HEK293 (cell line): ENCODE data around the gene SLC16A4.

Experiments
- ZFP3 ChIP-seq: fragments of 450-650 bp; formaldehyde crosslinking; IDR thresholded peaks from 2 replicates; pipeline ENCODE4 v1.5.1; 2016; ENCODE audit warnings: low read depth, missing biosample characterization, missing genetic modification characterization
- ZNF140 ChIP-seq: fragments of 450-650 bp; formaldehyde crosslinking; IDR thresholded peaks from 2 replicates; pipeline ENCODE4 v1.5.1; 2016; ENCODE audit warnings: missing biosample characterization, missing genetic modification characterization
- ZNF174 ChIP-seq: fragments of 450-650 bp; formaldehyde crosslinking; IDR thresholded peaks from 2 replicates; pipeline ENCODE4 v1.5.0; 2017; ENCODE audit warnings: missing biosample characterization, mild to moderate bottlenecking, missing genetic modification characterization
- ZNF24 ChIP-seq: fragments of 450-650 bp; formaldehyde crosslinking; IDR thresholded peaks from 2 replicates; pipeline ENCODE4 v1.5.1; 2016; ENCODE audit warnings: missing biosample characterization, missing genetic modification characterization
- ZNF501 ChIP-seq: fragments of 450-650 bp; formaldehyde crosslinking; IDR thresholded peaks from 2 replicates; pipeline ENCODE4 v1.5.1; 2016; ENCODE audit warnings: missing biosample characterization, missing genetic modification characterization
- TF ChIP-seq, protein P1 (sequence below): fragments of 450-650 bp; formaldehyde crosslinking; IDR thresholded peaks from 2 replicates; pipeline ENCODE4 v1.5.1; 2016; ENCODE audit warnings: missing biosample characterization, missing genetic modification characterization, borderline replicate concordance
- TF ChIP-seq, protein P2 (sequence below): fragments of 450-650 bp; formaldehyde crosslinking; IDR thresholded peaks from 2 replicates; pipeline ENCODE4 v1.5.1; 2016; ENCODE audit warnings: missing biosample characterization, missing genetic modification characterization
- TF ChIP-seq, protein P3 (sequence below): fragments of 450-650 bp; formaldehyde crosslinking; IDR thresholded peaks from 2 replicates; pipeline ENCODE4 v1.5.1; 2017; ENCODE audit warnings: missing biosample characterization, missing genetic modification characterization
- TF ChIP-seq, protein P4 (sequence below): fragments of 450-650 bp; formaldehyde crosslinking; IDR thresholded peaks from 2 replicates; pipeline ENCODE4 v1.5.1; 2016; ENCODE audit warnings: missing biosample characterization, missing genetic modification characterization, low read depth
- TF ChIP-seq, protein P5 (sequence below): fragments of 450-650 bp; formaldehyde crosslinking; IDR thresholded peaks from 2 replicates; pipeline ENCODE4 v1.5.1; 2016; ENCODE audit warnings: missing biosample characterization, missing genetic modification characterization

DNA sequence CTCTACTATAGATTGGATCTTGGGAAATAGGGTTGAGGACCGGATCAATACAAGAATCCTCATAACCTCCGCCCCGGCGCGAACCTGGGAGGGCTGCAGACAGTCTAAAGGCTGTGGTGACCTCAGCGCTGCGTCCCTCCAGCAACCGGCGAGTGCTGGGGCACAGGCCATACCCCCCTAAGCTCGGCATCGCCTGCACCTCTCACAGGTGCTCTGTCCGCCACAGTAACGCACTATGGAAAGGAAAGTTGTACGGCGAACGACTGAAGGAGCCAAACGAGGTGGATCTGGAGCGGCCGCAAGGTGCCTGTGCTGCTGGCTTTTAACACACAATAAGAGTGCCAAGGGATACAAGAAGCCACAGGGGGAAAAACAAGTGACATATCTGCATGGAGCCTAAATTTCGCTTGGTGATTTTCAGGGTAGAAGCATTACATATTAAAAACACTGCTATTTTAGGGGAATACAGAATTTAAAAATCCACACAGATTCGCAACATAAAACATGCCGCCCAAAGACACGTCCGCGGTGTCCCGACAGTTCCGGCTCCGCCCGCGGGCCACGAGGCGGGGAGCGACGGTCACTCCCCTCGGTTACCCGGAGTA is 53.0 kb downstream of the SLC16A4 start:
- TF ChIP-seq, protein P1, sequence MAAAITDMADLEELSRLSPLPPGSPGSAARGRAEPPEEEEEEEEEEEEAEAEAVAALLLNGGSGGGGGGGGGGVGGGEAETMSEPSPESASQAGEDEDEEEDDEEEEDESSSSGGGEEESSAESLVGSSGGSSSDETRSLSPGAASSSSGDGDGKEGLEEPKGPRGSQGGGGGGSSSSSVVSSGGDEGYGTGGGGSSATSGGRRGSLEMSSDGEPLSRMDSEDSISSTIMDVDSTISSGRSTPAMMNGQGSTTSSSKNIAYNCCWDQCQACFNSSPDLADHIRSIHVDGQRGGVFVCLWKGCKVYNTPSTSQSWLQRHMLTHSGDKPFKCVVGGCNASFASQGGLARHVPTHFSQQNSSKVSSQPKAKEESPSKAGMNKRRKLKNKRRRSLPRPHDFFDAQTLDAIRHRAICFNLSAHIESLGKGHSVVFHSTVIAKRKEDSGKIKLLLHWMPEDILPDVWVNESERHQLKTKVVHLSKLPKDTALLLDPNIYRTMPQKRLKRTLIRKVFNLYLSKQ (tag by site-specific recombination): no peak
- TF ChIP-seq, protein P2, sequence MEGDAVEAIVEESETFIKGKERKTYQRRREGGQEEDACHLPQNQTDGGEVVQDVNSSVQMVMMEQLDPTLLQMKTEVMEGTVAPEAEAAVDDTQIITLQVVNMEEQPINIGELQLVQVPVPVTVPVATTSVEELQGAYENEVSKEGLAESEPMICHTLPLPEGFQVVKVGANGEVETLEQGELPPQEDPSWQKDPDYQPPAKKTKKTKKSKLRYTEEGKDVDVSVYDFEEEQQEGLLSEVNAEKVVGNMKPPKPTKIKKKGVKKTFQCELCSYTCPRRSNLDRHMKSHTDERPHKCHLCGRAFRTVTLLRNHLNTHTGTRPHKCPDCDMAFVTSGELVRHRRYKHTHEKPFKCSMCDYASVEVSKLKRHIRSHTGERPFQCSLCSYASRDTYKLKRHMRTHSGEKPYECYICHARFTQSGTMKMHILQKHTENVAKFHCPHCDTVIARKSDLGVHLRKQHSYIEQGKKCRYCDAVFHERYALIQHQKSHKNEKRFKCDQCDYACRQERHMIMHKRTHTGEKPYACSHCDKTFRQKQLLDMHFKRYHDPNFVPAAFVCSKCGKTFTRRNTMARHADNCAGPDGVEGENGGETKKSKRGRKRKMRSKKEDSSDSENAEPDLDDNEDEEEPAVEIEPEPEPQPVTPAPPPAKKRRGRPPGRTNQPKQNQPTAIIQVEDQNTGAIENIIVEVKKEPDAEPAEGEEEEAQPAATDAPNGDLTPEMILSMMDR (tag by site-specific recombination): no peak
- no peak for TF ChIP-seq ZNF174 (tag by site-specific recombination)
- TF ChIP-seq, protein P3, sequence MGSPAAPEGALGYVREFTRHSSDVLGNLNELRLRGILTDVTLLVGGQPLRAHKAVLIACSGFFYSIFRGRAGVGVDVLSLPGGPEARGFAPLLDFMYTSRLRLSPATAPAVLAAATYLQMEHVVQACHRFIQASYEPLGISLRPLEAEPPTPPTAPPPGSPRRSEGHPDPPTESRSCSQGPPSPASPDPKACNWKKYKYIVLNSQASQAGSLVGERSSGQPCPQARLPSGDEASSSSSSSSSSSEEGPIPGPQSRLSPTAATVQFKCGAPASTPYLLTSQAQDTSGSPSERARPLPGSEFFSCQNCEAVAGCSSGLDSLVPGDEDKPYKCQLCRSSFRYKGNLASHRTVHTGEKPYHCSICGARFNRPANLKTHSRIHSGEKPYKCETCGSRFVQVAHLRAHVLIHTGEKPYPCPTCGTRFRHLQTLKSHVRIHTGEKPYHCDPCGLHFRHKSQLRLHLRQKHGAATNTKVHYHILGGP (tag by site-specific recombination): no peak
- TF ChIP-seq ZNF140 (tag by site-specific recombination): no peak
- TF ChIP-seq, protein P4, sequence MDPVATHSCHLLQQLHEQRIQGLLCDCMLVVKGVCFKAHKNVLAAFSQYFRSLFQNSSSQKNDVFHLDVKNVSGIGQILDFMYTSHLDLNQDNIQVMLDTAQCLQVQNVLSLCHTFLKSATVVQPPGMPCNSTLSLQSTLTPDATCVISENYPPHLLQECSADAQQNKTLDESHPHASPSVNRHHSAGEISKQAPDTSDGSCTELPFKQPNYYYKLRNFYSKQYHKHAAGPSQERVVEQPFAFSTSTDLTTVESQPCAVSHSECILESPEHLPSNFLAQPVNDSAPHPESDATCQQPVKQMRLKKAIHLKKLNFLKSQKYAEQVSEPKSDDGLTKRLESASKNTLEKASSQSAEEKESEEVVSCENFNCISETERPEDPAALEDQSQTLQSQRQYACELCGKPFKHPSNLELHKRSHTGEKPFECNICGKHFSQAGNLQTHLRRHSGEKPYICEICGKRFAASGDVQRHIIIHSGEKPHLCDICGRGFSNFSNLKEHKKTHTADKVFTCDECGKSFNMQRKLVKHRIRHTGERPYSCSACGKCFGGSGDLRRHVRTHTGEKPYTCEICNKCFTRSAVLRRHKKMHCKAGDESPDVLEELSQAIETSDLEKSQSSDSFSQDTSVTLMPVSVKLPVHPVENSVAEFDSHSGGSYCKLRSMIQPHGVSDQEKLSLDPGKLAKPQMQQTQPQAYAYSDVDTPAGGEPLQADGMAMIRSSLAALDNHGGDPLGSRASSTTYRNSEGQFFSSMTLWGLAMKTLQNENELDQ (tag by site-specific recombination): no peak
- TF ChIP-seq, protein P5, sequence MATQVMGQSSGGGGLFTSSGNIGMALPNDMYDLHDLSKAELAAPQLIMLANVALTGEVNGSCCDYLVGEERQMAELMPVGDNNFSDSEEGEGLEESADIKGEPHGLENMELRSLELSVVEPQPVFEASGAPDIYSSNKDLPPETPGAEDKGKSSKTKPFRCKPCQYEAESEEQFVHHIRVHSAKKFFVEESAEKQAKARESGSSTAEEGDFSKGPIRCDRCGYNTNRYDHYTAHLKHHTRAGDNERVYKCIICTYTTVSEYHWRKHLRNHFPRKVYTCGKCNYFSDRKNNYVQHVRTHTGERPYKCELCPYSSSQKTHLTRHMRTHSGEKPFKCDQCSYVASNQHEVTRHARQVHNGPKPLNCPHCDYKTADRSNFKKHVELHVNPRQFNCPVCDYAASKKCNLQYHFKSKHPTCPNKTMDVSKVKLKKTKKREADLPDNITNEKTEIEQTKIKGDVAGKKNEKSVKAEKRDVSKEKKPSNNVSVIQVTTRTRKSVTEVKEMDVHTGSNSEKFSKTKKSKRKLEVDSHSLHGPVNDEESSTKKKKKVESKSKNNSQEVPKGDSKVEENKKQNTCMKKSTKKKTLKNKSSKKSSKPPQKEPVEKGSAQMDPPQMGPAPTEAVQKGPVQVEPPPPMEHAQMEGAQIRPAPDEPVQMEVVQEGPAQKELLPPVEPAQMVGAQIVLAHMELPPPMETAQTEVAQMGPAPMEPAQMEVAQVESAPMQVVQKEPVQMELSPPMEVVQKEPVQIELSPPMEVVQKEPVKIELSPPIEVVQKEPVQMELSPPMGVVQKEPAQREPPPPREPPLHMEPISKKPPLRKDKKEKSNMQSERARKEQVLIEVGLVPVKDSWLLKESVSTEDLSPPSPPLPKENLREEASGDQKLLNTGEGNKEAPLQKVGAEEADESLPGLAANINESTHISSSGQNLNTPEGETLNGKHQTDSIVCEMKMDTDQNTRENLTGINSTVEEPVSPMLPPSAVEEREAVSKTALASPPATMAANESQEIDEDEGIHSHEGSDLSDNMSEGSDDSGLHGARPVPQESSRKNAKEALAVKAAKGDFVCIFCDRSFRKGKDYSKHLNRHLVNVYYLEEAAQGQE (tag by site-specific recombination): no peak
- TF ChIP-seq ZNF24 (tag by site-specific recombination): 0 out of 2 replicates have a peak, but pooled peaks have one; percentile 33
- TF ChIP-seq ZNF501 (tag by site-specific recombination): no peak
- TF ChIP-seq ZFP3 (tag by site-specific recombination): no peak
